ENCODE measurements around the gene ST6GALNAC2. TPM values are rescaled to one million over a fixed set of nuclear protein-coding genes. Genes with fewer than 3 reads are reported as not detected.

Gene ST6GALNAC2
- total RNA-seq: 1.7 and 2.2 TPM in 2 replicates

GRCh38 chr17:76585649-76586593 is at the start of gene ST6GALNAC2:
Gene ST6GALNAC2, minus strand, starts transcription at chr17:76585860. Its CDS starts 52 bp downstream, at chr17:76585808.

DNA sequence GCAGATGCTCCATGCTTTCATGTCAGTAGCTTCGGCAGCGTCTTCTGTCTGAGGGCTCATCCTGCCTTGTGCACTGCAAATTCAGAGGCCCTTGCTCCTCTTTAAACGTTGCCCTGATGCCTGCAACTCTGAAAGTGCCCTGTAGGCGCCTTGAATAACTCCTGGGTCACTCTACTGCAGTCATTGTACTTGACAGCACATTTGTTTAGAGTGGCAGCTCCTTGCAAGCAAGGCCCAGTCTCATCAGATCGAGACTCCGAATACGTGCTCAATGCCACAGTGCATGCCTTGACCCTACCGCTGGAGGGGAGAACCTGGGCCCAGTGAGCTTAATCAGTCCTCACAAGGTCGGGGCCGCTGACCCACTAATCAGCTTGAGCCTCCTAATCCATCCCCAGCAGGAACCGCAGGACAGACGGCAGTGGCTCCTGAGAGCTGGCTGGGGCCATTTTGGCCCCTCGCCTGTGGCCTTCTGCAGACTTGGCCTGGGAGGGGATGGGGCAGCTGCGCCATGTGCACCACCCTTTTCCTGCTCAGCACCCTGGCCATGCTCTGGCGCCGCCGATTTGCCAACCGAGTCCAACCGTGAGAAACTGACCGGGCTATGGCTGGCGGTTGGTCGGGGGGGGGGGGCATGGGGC is 45.9 kb downstream of the ST6GALNAC2 start, which contains the start of gene PRCD:
Gene PRCD, plus strand, starts transcription at position 414 of the 641 bp plus-strand sequence. Its CDS starts 98 bp downstream, at position 512.

GRCh38 chr17:76537578-76538280 is 47.9 kb downstream of the ST6GALNAC2 start, which contains the start of gene CYGB:
Gene CYGB, minus strand, starts transcription at chr17:76537709. Its CDS starts 167 bp downstream, at chr17:76537542.

Other genes with a start within 250 kb of the ST6GALNAC2 start
- 52.3 and 80.1 TPM in 2 replicates for gene PRPSAP1, start 231.9 kb downstream of the ST6GALNAC2 start, total RNA-seq
- gene SPHK1, start 201.3 kb downstream of the ST6GALNAC2 start, total RNA-seq: 191 TPM in 2 replicates
- gene UBE2O, start 132.7 kb downstream of the ST6GALNAC2 start, total RNA-seq: 17.5 and 23.1 TPM in 2 replicates
- gene AANAT, start 118.3 kb downstream of the ST6GALNAC2 start, total RNA-seq: not detected in 2 replicates
- 46.8 and 54.8 TPM in 2 replicates for gene RHBDF2, start 84.4 kb downstream of the ST6GALNAC2 start, total RNA-seq
- 24.6 and 27.5 TPM in 2 replicates for gene CYGB, start 48.2 kb downstream of the ST6GALNAC2 start, total RNA-seq
- gene PRCD, start 45.8 kb downstream of the ST6GALNAC2 start, total RNA-seq: 0.59 and 0.67 TPM in 2 replicates
- not detected in 2 replicates for gene ST6GALNAC1, start 57.9 kb upstream of the ST6GALNAC2 start, total RNA-seq
- 235 and 238 TPM in 2 replicates for gene MXRA7, start 125.1 kb upstream of the ST6GALNAC2 start, total RNA-seq
- 29.2 and 34.5 TPM in 2 replicates for gene JMJD6, start 140.7 kb upstream of the ST6GALNAC2 start, total RNA-seq
- 22.5 and 28.0 TPM in 2 replicates for gene METTL23, start 141.0 kb upstream of the ST6GALNAC2 start, total RNA-seq
- 350 and 378 TPM in 2 replicates for gene SRSF2, start 151.5 kb upstream of the ST6GALNAC2 start, total RNA-seq
- 26.6 and 30.8 TPM in 2 replicates for gene MFSD11, start 152.3 kb upstream of the ST6GALNAC2 start, total RNA-seq